ENCODE results near the gene HPSE2. TPM values are rescaled to one million over a fixed set of nuclear protein-coding genes. Genes with fewer than 3 reads are reported as not detected.

HPSE2 gene
- total and polyA plus RNA-seq, 2 of the 8 experiments (the other 6 are each of a cell fraction or from before 2014, with no cell fraction given), result 0.41 to 0.58 TPM

GRCh38 chr10:98510412-98510995 is 725.1 kb downstream of the HPSE2 start:
- Histone ChIP-seq H3K79me1 (ENCODE audit: low read depth, low read length) (no peaks in the 10 kb centered on the region), H3K18ac (ENCODE audit: extremely low read depth, low read length) (no peak overlapping the region), H3K27ac (ENCODE audit: low read depth, low read length) (no peak overlapping the region), H2AK5ac (ENCODE audit: low read depth, low read length) (no peak overlapping the region), H2BK12ac (ENCODE audit: low read depth, low read length) (no peak overlapping the region), H3K9me3 (ENCODE audit: insufficient read depth in 2 of 2, low read depth in 1 of 2, low read length in 1 of 2) (no peaks in the 10 kb centered on the region), H3K27me3 (replicated peaks in 1 of 4; ENCODE audit: control insufficient read depth in 3 of 4, extremely low read depth in 1 of 4, insufficient read depth in 3 of 4, low read length in 3 of 4) (no peaks in the 10 kb centered on the region), H3K56ac (replicated peaks; ENCODE audit: insufficient read length, low read depth, low read length) (no peak overlapping the region), H2AFZ (ENCODE audit: low read length) (peak overlapping the region; percentile 77; the same call in 1 of the 2 replicates), H3K9ac (replicated peaks in 1 of 4; ENCODE audit: extremely low read depth in 1 of 4, low read depth in 3 of 4, low read length in 3 of 4) (no peak overlapping the region), H2BK120ac (replicated peaks; ENCODE audit: low read depth, low read length) (no peak overlapping the region), H4K91ac (replicated peaks; ENCODE audit: insufficient read length, low read length) (no peak overlapping the region), H3K4ac (replicated peaks; ENCODE audit: insufficient read length, low read depth, low read length) (no peak overlapping the region), H2BK20ac (ENCODE audit: low read length) (no peak overlapping the region), H3K4me3 (ENCODE audit: extremely low read depth in 1 of 4, insufficient read depth in 2 of 4, low read depth in 3 of 4, low read length in 4 of 4) (no peak overlapping the region), H3K4me2 (ENCODE audit: insufficient read depth in 1 of 2, low read depth in 2 of 2, low read length in 2 of 2) (no peak overlapping the region), H3K36me3 (ENCODE audit: control insufficient read depth in 2 of 4, insufficient read depth in 4 of 4, low read length in 3 of 4) (no peaks in the 10 kb centered on the region), H2BK15ac (ENCODE audit: low read length) (no peak overlapping the region), H4K5ac (ENCODE audit: insufficient read length, low read depth, low read length) (no peak overlapping the region), H2BK5ac (ENCODE audit: low read depth, low read length) (no peak overlapping the region), H3K23ac (ENCODE audit: insufficient read length) (no peak overlapping the region), H3K23me2 (ENCODE audit: low read depth, low read length) (peaks cover 2% of the 10 kb centered on the region; the same call in 1 of the 2 replicates), H4K20me1 (replicated peaks in 1 of 2; ENCODE audit: control insufficient read depth in 1 of 2, insufficient read depth in 2 of 2, low read length in 2 of 2) (no peaks in the 10 kb centered on the region), H3K79me2 (ENCODE audit: control insufficient read depth in 1 of 2, insufficient read depth in 2 of 2, low read length in 2 of 2) (no peaks in the 10 kb centered on the region), H4K8ac (ENCODE audit: extremely low read depth, insufficient read depth, low read length) (no peak overlapping the region), H3K4me1 (replicated peaks in 1 of 4; ENCODE audit: control insufficient read depth in 3 of 4, insufficient read depth in 4 of 4, low read length in 3 of 4) (no peaks in the 10 kb centered on the region), H3K14ac (ENCODE audit: insufficient read length) (no peak overlapping the region)
- no peak for DNase-seq (ENCODE audit: low read depth in 1 of 2, low spot score in 2 of 2)
- WGBS, 2 experiments (ENCODE audit: extremely low coverage in 1 of 2, insufficient coverage in 1 of 2, insufficient read length in 1 of 2, insufficient replicate concordance in 2 of 2, low coverage in 1 of 2, low lambda C conversion rate in 2 of 2, missing lambda C conversion rate in 1 of 2), result 95% methylated on average over 4 of the region's 4 CpGs; no CpG with 5 or more reads in 1 of the 2 experiments
- FAIRE-seq, result no peak
- CTCF ChIA-PET (ENCODE audit: partially characterized antibody), result interaction anchor here (0.9 to 1.1 kb wide), 2 partner anchors 25 to 153 kb away, joined by 3 read pairs; no protein-coding TSS in a partner anchor
- POLR2A ChIA-PET (ENCODE audit: partially characterized antibody), result no interaction called here
- TF ChIP-seq CREB1 (IDR thresholded peaks at IDR 0.05) (no peak), SP1 (IDR thresholded peaks at IDR 0.05; ENCODE audit: low read depth, low read length) (no peak), YY1 (IDR thresholded peaks at IDR 0.05; ENCODE audit: low read depth, low read length) (no peak), SIRT6 (IDR thresholded peaks at IDR 0.05; ENCODE audit: low read length) (no peak), EZH2 (IDR thresholded peaks at IDR 0.05; ENCODE audit: low read depth, low read length, severe bottlenecking) (no peak), ZNF274 (IDR thresholded peaks at IDR 0.05; ENCODE audit: borderline replicate concordance, extremely low read depth, low read length) (no peak), SUZ12 (IDR thresholded peaks at IDR 0.05; ENCODE audit: low read length) (no peak), CEBPB (IDR thresholded peaks at IDR 0.05; ENCODE audit: low read depth, low read length) (no peak), HDAC6 (IDR thresholded peaks at IDR 0.05; ENCODE audit: low read depth, low read length) (no peak), EP300 (IDR thresholded peaks at IDR 0.05; ENCODE audit: borderline replicate concordance in 1 of 2, low read depth in 2 of 2, low read length in 2 of 2) (no peak), CTBP2 (IDR thresholded peaks at IDR 0.05; ENCODE audit: borderline replicate concordance, insufficient read depth, insufficient read length, low read length) (no peak), SP4 (IDR thresholded peaks at IDR 0.05; ENCODE audit: low read length) (no peak), ATF3 (IDR thresholded peaks at IDR 0.05; ENCODE audit: insufficient read depth, low read depth, low read length) (no peak)

Measured in H1 (cell line).